DOHH2 (cell line): ENCODE data around the gene C1orf50.

Experiments used
- H3F3A ChIP-seq: fragments of 200-600 bp; sonication (generic), shearing (Covaris generic); 2 replicates; pipeline ENCODE4 v1.6.0; 2016; ENCODE audit warnings: antibody characterized with exemption, mild to moderate bottlenecking; ENCODE audit not compliant: control insufficient read depth, insufficient read depth
- H3K27ac ChIP-seq: fragments of 200-600 bp; sonication (generic); 2 replicates; pipeline ENCODE4 v1.5.1; 2014; ENCODE audit warnings: low read depth, mild to moderate bottlenecking, low read length, moderate library complexity
- H3K27me3 ChIP-seq: fragments of 200-600 bp; sonication (generic); 2 replicates; pipeline ENCODE4 v1.6.1; 2014; ENCODE audit warnings: mild to moderate bottlenecking, low read length, mixed read lengths; ENCODE audit not compliant: control insufficient read depth
- H3K36me3 ChIP-seq: fragments of 200-600 bp; sonication (generic); 2 replicates; pipeline ENCODE4 v1.6.1; 2014; ENCODE audit warnings: mild to moderate bottlenecking, low read length, moderate library complexity, mixed read lengths; ENCODE audit not compliant: control insufficient read depth
- H3K4me1 ChIP-seq: fragments of 200-600 bp; sonication (generic); 2 replicates; pipeline ENCODE4 v1.6.1; 2014; ENCODE audit warnings: mild to moderate bottlenecking, low read length, mixed read lengths; ENCODE audit not compliant: control insufficient read depth
- H3K4me2 ChIP-seq: fragments of 200-600 bp; sonication (generic); 2 replicates; pipeline ENCODE4 v1.6.0; 2014; ENCODE audit warnings: mild to moderate bottlenecking, low read length, moderate library complexity
- H3K4me3 ChIP-seq: fragments of 200-600 bp; sonication (generic); 2 replicates; pipeline ENCODE4 v1.5.1; 2014; ENCODE audit warnings: mild to moderate bottlenecking, low read length, mixed read lengths
- H3K79me2 ChIP-seq: fragments of 200-600 bp; sonication (generic); 2 replicates; pipeline ENCODE4 v1.6.1; 2014; ENCODE audit warnings: mild to moderate bottlenecking, low read length, mixed read lengths; ENCODE audit not compliant: control insufficient read depth
- H3K9me2 ChIP-seq: fragments of 200-600 bp; sonication (generic); replicated peaks from 2 replicates; pipeline ENCODE4 v1.6.1; 2014; ENCODE audit warnings: mild to moderate bottlenecking, low read length, mixed read lengths; ENCODE audit not compliant: control insufficient read depth
- H3K9me3 ChIP-seq: fragments of 200-600 bp; sonication (generic); 2 replicates; pipeline ENCODE4 v1.6.1; 2014; ENCODE audit warnings: antibody characterized with exemption, low read length, mixed read lengths; ENCODE audit not compliant: control insufficient read depth, insufficient read depth
- H4K20me1 ChIP-seq: fragments of 200-600 bp; sonication (generic); 2 replicates; pipeline ENCODE4 v1.6.0; 2014; ENCODE audit warnings: low read depth, mild to moderate bottlenecking, antibody characterized with exemption, low read length, moderate library complexity; ENCODE audit not compliant: control insufficient read depth, insufficient read depth
- EZH2phosphoT487 ChIP-seq: fragments of 200-600 bp; sonication (generic); IDR thresholded peaks from 2 replicates; pipeline ENCODE4 v1.6.1; 2017; ENCODE audit warnings: borderline replicate concordance, mild to moderate bottlenecking, antibody characterized with exemption, low read length, moderate library complexity, mixed read lengths
- TF ChIP-seq, protein P1 (sequence below): fragments of 200-600 bp; sonication (generic); IDR thresholded peaks from one replicate; pipeline ENCODE4 v1.5.1; 2014; ENCODE audit warnings: antibody characterized with exemption, mild to moderate bottlenecking, low read depth, low read length; ENCODE audit not compliant: poor library complexity, severe bottlenecking

The C1orf50 gene

DNA sequence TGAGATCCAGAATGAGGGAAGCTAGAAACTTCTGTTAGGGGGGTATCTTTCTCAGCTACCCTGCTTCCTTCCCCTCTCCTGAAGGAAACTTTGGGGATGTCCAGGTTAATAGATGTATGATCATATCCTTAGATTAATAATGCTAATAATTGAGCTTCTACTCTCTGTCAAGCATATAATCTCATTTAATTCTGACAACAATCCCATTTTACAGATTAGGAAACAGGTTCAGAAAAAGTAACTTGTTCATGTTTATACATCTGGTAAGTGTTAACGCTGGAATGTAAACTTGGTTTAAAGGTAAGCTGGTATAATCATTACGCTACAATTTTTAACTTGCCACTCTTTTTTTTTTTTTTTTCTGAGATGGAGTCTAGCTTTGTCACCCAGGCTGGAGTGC, 16.0 kb downstream of the C1orf50 start:
- H3K4me2 ChIP-seq: no peak overlapping the region

DNA sequence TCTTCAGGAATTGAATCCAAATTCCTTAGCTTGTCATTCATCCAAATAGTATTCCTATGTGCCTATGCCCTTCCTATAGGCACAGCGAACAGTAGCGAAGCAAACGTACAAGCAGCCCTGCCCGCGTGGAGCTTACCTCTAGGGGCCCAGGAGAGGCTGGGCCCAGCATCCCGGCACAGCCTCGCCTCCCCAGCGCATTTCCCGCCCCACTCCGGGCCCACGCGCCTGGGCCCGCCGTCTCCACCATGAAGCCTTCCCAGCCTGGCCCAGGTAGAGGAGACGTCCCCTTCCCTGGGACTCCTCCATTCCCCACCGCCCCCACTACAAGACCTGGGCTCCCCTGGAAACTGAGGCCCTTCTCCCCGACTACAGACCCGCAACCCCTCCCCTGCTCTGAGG, 17.5 kb downstream of the C1orf50 start:
- no peak overlapping the region for H3K4me3 ChIP-seq
- TF ChIP-seq EZH2phosphoT487: no peak
- TF ChIP-seq, protein P1, sequence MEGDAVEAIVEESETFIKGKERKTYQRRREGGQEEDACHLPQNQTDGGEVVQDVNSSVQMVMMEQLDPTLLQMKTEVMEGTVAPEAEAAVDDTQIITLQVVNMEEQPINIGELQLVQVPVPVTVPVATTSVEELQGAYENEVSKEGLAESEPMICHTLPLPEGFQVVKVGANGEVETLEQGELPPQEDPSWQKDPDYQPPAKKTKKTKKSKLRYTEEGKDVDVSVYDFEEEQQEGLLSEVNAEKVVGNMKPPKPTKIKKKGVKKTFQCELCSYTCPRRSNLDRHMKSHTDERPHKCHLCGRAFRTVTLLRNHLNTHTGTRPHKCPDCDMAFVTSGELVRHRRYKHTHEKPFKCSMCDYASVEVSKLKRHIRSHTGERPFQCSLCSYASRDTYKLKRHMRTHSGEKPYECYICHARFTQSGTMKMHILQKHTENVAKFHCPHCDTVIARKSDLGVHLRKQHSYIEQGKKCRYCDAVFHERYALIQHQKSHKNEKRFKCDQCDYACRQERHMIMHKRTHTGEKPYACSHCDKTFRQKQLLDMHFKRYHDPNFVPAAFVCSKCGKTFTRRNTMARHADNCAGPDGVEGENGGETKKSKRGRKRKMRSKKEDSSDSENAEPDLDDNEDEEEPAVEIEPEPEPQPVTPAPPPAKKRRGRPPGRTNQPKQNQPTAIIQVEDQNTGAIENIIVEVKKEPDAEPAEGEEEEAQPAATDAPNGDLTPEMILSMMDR: no peak
- no peak overlapping the region for H3K4me2 ChIP-seq

More for the DNA sequence above, 16.0 kb downstream of the C1orf50 start:
- no peaks in the 10 kb centered on the region for H3K27me3 ChIP-seq
- H3K9me2 ChIP-seq: no peaks in the 10 kb centered on the region
- H4K20me1 ChIP-seq: no peaks in the 10 kb centered on the region
- H3K36me3 ChIP-seq: peaks cover 24% of the 10 kb centered on the region
- H3K27ac ChIP-seq: no peak overlapping the region
- TF ChIP-seq, protein P1: no peak
- TF ChIP-seq EZH2phosphoT487: no peak
- no peaks in the 10 kb centered on the region for H3K9me3 ChIP-seq
- H3K79me2 ChIP-seq: no peaks in the 10 kb centered on the region
- H3F3A ChIP-seq: no peaks in the 10 kb centered on the region
- H3K4me3 ChIP-seq: no peak overlapping the region
- H3K4me1 ChIP-seq: no peaks in the 10 kb centered on the region

DNA sequence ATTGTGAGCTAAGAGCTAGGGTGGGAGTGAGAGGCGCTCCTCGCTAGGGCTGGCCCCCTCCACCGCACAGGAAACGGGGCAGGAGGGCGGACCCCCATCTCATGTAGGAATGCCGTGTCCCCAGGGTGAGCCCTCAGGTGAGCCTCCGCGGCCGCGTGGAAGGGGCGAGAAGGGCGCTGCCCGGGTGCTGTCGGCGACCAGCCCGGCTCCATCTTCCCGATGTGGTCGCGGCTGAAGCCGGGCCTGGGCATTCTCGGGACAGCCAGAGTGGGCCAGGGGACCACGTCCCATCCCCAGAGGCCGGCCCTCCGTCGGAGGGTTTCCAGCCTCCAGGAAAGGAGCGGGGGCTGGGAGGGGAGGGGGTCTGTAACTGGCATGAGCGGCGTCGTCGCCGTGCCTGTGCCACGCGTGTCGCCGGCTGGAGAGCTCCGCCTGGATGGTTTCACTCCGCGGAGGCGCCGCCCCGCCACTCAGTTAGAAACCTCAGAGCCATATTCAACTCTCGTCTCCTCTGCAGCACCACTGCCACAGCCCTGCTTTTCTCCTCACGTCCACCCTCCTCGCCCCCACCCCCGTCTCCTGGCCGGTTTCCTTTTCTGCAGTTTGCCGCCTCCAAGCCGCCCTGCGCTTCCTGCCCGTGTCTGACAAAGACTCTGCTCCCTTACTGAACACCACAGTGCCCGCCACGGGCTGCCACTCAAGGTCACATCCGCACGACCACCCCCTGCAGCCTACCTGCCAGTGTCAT, 18.1 kb downstream of the C1orf50 start, which contains the start of gene TMEM269:
Gene TMEM269 (plus strand): TSS at position 46 of the 748 bp plus-strand sequence. CDS start 4,903 bp downstream, outside the sequence.
- no peaks in the 10 kb centered on the region for H4K20me1 ChIP-seq
- no peaks in the 10 kb centered on the region for H3K4me1 ChIP-seq
- no peak within 1 kb of the TSS for H3K4me2 ChIP-seq
- no peaks in the 10 kb centered on the region for H3K9me3 ChIP-seq
- TF ChIP-seq, protein P1: no peak
- no peak for TF ChIP-seq EZH2phosphoT487
- peaks cover 10% of the 10 kb centered on the region for H3K36me3 ChIP-seq
- H3K4me3 ChIP-seq: no peak within 1 kb of the TSS
- no peaks in the 10 kb centered on the region for H3K27me3 ChIP-seq
- H3K79me2 ChIP-seq: no peaks in the 10 kb centered on the region
- H3K9me2 ChIP-seq: no peaks in the 10 kb centered on the region
- no peaks in the 10 kb centered on the region for H3F3A ChIP-seq
- no peak within 1 kb of the TSS for H3K27ac ChIP-seq

More for the DNA sequence above, 17.5 kb downstream of the C1orf50 start:
- Histone ChIP-seq H3K27ac (no peak overlapping the region), H3K27me3 (no peaks in the 10 kb centered on the region), H3K4me1 (no peaks in the 10 kb centered on the region), H3K36me3 (peaks cover 15% of the 10 kb centered on the region), H3K9me2 (no peaks in the 10 kb centered on the region), H3K79me2 (no peaks in the 10 kb centered on the region), H3F3A (no peaks in the 10 kb centered on the region), H3K9me3 (no peaks in the 10 kb centered on the region), H4K20me1 (no peaks in the 10 kb centered on the region)
